Skin of body (tissue), 2 donors: ENCODE data around the gene TRMT1. TPM values are rescaled to one million over a fixed set of nuclear protein-coding genes. Genes with fewer than 3 reads are reported as not detected.

Experiments
- DNase-seq: peaks from one replicate; lab custom pipeline; 2025; lab: John Stamatoyannopoulos, UW
- total RNA-seq: library from RNA; depleted of rRNA; stranded (reverse); fragments of >200 nt; gene quantifications from one replicate; pipeline ENCODE4 v1.2.3, GENCODE V29; 2014

TRMT1 gene
- total RNA-seq, 1 donor from 2014 or later, result 16.9 TPM

DNA sequence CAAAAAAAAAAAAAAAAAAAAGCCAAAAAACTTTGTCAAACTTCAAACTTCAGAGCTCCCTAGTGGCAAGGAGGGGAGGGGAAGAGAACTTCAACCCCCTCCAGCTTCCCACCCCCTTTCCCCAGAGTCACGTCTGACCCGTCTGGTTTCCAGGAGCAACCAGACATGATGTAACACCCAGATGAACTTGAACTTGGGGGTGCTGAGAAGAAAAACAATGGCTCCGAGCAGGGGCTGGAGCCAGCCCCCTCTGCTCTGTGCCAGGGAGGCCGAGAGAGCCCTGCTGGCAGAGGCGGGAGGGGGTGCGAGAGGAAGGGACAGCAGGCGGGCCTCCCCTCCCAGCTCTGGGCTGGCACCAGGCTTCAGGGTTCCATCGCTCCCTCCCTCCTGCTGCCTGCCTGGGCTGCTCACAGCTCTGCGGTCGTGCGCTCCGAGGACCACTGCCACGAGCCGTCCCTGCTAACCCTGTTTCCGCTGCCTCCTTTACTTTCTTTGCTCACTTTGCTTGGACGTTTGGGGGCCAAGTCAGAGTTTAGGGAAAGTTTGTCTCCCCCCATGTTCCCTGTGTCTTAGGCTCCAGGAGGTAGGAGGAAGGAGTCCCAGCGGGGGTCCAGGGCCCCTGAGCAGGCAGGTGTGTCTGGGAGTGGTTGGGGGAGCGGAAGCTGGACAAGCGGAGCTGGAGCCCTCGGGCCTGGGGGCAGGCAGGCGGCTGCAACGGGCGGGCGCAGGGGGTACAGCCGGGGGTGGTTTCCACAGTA is 25.0 kb downstream of the TRMT1 start:
- DNase-seq, result peak; percentile 90

DNA sequence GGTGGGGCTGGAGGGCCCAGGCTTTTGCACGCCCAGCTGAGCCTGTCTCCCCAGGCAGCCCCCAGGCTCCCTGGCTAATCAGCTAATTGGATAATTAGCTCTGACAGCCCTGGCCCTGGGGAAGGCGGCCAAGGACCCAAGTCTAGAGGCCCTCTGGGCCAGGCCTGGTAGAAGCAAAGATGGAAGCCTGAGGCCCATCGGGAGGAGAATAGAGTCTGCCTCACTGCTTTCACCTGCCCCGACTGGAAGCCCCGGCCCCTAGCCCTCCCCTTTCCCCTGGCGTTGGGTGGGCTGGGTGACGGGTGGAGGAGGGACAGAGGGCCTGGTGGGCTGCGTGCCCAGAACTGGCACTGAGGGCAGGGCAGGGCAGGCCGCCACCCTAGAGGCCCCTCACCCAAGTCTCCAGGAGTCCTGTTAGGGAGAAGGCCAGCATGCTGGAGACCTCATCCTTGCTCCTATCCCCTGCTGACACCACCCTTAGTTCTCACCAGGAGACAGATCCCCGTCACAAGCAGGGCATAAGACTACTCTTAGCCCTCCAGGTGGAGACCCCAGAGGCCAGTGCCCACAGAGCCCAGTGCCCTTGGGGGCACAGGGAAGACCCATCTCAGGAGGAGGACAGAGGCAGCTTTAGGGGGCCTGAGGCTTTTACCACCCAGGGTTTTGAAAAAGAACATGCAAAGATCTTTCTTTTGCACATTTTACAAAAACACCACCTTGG is 25.9 kb downstream of the TRMT1 start:
- no peak for DNase-seq

DNA sequence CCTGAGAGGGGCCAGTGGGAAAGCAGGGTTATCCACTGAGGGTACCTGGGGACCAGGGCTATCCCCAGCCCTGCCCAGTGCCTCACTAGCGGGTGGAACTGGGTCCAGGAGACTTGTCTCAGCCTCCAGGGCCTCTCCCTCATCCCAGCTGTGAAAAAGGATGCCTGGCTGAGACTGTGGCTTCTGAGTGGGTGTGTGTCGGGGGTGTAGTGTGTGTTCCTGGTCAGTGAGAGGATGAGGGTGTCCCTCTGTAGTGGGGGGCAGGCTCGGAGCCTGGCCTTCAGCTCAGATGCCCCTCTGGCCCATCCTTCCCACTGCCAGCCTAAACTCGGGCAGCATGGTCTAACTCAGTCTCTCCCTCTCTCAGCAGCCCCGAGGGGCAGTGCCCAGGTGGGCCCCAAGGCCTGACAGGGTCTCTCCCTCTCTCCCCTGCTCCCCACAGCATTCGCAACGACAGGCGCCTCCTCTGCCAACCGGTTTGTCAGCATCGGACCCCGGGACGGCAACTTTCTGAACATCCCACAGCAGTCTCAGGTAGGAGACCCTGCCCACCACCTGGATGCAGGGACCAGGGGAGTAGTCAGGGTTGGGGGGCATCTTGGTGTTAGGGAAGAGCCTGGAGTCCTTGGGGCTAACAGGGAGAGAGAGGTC is 26.6 kb downstream of the TRMT1 start:
- no peak for DNase-seq

DNA sequence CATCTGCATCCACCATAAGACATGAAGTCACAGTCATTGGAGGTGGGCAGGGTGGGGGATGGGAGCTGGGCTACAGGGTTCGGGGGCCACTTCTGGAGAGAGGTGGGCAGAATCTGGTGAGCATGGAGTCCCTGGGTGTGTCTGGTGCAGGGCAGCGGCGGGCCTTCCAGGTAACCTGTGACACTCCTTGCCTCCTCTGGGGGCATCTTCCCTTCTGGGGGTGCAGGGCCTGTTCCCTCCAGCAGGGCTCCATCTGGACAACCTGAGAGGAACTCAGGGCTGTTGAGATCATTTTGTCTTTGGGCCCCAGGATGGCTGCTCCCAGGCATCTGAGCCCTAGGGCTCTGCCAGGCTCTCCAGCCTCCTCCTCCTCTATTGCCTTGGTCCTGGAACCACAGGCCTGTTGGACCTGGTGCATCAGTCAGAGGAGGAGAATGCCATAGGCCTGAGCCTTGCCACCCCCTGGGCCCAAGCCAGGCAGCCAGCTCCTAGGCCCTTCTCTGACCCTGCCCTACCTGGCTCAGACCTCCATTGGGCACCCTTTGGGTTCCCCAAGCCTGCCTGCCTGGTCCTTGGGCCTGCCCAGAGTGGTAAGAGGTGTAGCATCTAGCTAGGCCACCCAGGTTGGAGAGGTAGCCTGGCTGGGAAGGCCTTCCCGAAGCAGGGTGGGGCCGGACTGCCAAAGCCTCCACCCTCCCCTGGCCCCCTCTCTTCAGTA is 27.2 kb downstream of the TRMT1 start:
- DNase-seq, result no peak

DNA sequence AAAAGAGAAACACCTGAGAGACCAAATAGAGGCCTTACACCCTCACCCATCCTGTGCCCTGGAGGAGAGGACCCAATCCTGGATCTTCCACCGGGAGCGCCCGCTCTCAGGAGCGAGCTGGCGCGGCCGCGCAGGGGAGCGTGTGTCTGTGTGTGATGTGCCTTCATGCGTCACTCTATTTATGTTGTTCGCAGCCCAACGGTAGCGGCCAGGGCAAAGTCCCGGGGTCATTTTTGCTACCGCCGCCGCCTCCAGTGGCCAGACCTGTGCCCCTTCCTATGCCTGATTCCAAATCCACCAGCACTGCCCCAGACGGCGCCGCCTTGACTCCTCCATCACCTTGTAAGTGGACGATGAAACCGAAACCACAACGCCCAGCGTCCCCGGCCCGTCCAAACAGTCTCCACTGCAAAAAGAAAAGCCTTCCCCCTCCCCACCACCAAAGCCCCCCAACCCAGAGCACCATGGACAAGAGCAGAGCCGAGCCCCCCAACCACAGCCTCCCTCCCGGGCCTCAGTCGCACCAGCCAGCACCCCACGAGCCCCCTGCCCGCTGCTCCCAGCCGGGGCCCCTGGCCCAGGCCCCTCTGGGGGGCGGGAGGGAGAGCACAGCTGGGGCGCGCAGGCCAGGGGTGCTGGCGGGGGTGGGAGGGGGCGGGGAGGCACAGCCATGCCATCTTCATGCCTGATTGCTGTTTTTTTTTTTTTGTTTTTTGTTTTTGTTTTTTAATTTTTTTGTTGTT is 28.6 kb downstream of the TRMT1 start:
- no peak for DNase-seq

DNA sequence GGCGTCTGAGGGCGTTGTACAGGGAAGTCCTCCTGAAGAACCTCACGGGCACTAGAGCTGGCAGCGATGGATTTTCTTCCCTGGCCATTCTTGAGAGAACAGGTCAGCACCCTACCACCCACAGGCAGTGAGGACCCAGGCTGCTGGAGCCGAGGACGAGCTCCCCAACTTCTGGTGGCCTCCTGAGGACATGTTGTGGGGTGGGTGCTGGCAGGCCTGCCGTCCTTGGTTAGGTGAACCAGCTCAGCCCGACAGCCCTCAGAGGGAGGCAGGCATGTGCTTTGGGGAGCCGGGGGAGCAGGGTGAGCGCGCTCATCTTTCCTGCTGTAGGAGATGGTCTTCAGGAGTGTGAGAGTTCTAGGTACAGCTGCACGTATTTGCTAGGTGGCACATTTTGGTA is 29.2 kb downstream of the TRMT1 start:
- no peak for DNase-seq

DNA sequence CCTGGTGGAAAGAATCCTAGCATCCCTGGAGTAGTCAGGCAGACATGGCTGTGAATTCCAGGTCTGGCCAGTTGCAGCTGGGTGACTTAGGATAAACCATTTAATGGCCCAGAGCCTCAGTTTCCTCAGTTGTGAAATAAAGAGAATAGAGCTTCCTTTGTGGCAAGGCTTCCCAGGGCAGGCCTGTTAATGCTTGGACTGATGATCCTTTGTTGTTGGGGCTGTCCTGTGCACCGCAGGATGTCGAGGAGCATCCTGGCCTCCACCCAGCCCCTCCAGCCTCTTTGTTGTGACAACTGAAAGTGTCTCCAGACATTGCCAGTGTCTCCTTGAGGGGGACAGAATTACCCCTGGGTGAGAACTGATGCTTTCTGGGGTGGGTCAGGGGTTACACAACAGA is 30.2 kb downstream of the TRMT1 start:
- no peak for DNase-seq

DNA sequence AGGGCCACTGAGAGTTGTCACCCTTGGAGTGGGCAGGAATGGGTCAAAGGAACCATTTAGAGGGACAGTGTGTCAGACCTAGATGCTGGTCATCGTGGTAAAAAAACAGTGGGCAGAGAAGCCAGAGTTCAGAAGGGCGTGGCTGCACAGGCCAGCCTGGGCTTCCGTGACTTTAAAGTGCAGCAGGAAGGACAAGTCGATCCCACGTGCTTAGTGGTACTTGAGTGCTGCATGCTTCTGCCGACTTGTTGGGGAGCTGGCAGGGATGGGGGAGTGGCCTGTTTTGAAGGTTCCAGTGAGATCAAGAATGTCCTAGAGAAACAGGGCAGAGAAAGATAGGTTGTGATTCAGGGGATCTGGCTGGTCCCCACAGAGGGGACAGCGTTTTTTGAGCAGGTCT is 30.9 kb downstream of the TRMT1 start:
- DNase-seq, result no peak

DNA sequence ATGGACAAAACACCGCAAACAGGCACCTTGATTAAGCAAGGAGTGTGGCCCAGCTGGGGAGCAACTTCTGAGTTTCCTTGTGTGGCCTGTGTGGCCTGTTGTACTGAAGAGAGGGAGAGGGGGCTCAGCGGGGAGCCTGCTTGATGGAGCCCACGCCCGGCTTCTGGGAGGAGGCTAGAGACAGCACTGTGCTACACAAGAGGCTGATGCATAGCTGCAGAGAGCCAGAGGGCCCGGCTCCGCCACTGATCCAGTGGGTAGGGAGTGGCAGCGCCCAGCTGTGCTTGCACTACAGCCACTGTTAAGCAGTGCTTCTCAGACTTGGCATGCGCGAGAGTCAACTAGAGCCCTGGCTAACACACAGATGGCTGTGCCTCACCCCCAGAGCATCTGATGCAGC is 32.9 kb downstream of the TRMT1 start:
- DNase-seq, result no peak

DNA sequence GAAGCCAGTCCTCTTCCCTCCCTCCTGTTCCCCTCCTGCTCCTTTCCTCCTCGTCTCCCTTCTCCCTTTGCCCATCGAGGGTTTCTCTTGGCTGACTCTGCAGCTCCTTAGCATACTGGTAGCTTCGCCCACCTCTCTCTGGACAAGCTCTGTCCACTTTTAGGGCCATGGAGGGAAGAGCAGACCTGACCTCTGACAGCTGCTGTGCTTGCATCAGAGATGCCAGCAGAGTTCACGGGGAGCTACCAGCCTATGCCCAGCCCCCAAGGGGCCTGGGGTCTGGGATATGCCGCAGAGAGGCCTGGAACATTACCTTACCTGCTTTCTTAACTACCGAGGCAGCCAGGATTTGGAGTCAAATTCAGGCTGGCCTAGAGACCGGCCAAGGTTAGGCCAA is 33.5 kb downstream of the TRMT1 start:
- no peak for DNase-seq

DNA sequence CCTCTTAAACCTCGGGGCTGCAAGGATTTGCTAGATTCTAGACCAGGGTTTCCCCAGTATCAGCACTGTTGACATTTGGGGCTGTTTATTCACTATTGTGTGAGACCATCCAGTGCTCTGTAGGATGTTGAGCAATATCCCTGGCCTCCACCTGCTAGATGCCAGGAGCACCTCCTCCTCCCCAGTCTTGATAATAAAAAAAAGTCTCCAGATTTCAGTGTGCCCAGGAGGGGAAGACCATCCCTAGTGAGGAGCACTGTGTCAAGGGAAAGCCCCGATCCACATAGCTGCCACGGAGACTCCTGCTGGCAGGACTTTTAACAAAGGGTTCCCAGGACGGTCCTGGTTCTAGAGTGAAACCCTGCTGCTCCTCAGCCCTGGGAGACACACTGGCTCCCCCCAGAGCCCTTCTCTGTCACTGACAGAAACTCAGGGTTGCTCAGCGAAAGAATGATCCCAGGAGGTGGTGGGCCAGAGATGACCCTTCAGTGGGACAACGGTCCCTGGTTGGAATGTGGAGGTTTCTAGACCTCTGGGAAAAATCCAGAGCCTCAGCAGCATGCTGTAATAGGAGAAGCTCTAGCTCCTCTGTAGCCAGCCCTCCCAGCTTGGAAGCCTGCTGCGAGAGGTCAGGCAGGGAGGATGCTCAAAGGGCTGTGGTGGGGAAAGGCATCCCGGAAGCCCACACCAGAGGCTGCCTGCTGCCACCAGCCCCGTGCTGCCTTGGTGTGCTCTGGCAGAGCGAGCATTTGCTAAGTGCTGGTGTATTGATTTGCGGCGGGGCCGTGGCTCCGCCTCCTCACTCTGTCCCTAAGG is 34.1 kb downstream of the TRMT1 start:
- DNase-seq, result no peak

DNA sequence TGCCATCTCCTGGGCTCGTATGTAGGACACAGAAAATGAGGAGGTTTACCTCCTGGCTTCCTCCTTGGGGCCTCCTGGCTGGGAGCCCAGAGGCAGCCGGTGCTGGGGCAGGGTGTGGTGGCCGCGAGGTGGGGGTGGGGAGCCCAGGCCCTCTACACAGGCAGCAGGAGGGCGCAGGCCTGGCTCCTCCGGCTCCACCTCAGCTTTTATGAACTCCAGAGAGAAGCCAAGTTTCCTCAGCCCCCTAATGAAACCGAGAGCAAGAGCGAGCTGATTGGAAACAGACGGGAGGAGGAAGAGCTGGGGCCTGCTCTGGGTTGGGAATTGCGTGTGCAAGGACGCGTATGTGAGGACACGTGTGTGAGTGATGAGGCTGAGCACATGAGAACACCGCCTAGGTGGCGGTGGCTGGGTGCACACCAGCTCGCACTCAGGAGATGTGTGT is 37.0 kb downstream of the TRMT1 start:
- DNase-seq, result peak; percentile 90

DNA sequence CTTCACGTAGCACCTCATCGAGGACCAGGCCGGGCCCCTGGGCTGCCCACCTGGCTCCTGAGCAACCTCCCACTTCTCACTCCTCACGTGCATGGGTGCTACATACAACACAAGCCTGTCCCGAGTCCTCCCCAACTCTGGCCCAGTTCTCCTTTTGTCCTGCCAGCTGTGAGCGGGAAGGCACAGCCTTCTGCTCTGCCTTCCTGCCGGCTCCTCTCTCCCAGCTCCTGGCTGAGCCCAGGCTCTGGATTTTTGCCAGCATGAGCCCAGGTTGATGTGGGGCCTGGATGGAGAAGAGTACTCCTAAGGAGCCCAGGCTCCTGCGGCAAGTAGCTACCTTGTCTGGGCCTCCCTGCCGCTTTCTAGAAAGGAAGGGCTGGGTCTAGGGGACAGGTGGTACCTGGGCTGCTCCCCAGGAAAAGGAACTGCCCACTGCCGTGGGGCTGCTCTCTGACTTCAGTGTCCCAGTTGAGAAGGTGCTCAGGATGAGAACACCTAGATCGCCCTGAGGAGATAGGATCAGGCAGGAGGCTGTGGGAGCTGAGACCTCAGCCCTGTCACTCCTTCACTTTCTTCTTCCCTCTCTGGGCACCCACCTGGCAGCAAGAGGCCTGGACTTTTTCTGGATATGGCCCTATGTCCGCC is 37.5 kb downstream of the TRMT1 start:
- no peak for DNase-seq

DNA sequence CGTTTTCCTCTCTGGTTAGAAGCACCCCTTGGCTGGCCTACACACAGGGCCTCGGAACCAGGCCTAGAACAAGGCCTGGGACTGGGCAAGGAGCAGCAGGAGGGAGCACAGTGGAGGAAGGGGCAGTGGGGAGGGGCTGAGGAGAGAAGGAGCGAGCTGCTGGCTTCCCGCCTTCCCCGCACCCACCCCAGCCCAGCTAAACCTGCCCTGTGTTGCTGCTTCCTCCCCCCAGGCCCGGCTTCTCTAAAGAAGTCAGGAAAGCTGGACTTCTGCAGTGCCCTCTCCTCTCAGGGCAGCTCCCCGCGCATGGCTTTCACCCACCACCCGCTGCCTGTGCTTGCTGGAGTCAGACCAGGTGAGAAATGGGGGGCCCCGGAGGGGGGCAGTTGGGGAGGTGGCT is 38.2 kb downstream of the TRMT1 start:
- no peak for DNase-seq

DNA sequence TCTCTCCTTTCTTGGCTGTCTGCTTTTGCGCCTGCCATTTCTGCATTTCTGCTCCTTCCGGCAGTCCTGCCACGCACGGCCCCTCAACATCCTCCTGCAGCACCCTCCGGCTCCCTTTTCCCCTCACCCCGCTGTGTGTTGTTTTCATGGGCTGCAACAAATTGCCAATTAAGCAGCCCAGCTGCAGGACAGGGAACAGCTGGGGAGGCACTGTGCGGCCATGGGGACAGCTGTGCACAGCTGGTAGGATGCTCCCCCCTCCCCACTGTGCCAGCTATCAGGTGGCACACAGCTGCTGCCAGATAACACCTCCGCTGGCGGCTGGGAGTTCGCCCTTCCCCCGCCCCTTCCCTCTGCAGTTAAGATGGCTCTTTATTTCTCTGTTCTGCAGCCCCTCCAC is 39.3 kb downstream of the TRMT1 start:
- DNase-seq, result peak; percentile 16

DNA sequence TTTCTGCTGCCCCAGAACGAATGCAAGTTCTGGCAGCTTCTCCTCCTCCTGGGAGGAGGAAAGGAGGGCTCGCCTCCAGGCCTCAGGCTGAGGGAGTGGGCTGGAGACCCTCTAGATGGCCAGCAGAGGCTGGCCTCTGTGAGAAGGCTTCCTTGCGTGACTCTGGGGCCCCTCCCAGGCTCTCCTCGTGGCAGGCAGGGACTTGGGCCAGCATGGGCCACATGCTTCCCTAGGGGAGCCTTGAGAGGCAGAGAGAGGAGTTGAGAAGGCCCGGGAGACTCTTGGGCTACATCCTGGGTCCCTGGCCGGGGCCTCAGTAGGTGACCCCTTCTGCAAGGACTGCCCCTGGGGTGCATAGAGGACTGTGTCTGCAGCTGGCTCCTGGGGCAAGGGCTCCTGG is 39.8 kb downstream of the TRMT1 start:
- DNase-seq, result no peak

DNA sequence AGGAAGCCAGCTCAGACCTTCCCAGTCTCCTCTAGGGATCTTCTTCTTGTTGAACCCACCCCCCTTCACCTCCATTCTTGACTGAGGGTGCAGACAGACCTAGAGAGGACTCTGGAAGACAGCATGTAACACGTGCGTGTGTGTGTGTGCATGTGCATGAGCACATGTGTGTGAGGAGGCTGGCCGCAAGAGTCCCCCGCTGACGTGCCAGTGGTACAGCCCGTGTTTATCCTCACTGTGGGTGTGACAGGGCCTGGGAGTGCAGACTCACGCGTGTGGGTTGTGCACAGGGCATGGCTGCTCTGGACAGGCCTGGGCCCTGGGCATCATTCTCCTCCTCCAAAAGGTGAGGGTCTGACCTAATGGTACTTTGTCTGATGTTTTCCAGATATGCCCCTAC is 40.2 kb downstream of the TRMT1 start:
- no peak for DNase-seq

DNA sequence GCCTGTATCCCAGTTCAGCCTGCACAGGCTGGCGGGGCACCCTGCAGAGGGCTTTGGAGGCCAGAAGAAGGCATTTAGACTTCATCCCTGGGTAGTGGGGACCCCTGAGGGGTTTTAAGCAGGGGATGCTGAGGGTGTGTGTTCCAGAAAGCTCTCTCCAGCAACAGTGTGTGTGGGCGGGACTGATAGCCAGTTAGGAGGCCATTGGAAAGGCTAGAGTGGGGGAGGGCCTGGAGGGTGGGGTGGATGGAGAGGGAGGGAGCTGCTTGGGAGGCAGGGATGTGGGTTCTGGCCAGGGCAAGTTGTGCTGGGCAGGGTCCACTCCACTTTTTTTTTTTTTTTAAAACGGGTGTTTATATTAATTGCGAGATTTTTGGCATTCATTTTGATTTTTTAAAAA is 42.2 kb downstream of the TRMT1 start:
- no peak for DNase-seq

DNA sequence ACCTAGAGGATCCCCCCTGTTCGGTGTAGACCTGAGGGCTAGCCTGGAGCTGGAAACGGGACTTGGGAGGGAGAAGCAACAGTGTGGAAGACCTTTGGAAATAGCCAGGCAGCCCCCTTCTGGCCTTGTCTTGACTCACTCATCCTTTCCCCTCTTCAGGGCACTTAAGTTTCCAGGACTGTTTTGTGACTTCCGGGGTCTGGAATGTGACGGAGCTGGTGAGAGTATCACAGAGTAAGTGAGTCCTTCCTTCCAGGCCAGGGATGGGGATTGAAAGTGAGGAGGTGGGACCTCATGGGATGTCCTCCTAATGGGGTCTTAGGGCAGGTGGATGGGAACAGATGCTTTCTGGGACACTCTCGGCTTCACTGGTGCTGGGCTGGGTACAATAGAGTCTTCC is 43.3 kb downstream of the TRMT1 start:
- no peak for DNase-seq
